ENCODE data around the gene UBE2F.

Gene UBE2F, protein sequence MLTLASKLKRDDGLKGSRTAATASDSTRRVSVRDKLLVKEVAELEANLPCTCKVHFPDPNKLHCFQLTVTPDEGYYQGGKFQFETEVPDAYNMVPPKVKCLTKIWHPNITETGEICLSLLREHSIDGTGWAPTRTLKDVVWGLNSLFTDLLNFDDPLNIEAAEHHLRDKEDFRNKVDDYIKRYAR

DNA sequence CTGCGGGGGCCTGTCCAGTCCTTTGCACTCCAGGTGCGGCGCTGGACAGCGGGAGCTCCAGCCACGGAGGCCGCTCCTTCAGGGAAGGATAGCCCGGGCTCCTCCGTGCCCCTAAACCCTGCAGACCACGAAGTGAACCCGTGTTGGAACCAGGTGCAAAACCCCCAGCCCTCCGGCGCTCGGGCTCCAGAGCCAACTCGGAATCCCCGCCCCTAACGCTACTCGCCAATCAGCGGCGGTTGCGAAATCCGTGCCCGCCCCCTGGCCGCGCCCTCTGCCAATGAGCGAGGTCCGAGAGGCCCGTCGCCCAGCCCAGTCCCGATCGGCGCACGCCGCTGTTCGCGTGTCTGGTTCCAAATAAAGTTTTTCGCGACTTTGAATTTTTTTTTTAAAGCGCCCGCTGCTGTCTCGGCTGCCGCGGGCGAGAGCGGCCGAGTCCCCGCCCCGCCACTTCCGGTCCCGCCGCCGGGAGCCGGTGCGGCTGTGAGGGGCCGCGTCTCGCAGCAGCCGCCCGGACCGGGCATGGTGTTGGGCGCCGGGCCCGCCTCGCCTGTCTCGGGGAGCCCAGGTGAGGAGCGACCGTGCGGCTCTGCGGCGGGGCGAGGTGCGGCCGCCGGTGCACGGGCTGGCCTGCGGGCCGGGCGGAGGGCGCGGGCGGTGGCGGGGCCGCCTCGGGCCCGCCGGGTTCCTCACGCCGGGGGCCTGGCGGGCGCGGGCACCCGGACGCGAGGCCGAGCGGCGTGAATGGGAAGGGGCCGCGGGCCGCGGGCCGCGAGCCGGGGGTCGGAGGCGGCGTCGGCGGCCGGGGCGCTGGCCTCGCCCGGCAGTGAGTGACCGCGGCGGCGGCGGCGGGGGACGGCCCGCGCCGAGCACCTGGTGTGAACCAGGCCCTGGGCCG, at the start of gene UBE2F:
TSS of gene UBE2F (plus strand) at position 450 of the 898 bp plus-strand sequence. CDS start 6,094 bp downstream, outside the sequence.
- peak; percentile 99 for DNase-seq

DNA sequence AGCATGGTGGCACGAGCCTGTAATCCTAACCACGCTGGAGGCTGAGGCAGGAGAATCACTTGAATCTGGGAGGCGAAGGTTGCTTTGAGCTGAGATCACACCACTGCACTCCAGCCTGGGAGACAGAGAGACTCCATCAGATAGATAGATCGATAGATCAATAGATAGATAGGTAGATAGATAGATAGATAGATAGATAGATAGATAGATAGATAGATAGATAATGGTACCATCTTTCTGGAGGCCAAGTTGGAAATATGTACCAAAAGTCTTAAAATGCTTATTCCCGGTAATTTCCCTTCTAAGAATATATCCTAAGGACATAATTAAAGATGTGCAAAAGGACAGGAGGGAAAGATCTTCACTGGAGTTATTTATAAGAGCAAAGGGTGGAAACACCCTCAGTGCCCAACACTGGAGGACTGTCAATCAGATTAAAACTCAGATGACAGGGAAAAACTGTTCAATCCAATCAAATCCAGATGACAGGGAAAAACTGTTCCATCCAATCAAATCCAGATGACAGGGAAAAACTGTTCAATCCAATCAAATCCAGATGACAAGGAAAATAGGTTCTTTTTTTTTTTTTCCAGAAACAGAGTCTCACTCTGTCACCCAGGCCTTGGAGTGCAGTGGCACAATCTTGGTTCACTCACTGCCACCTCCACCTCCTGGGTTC, 49.0 kb upstream of the UBE2F start:
- no peak for DNase-seq

DNA sequence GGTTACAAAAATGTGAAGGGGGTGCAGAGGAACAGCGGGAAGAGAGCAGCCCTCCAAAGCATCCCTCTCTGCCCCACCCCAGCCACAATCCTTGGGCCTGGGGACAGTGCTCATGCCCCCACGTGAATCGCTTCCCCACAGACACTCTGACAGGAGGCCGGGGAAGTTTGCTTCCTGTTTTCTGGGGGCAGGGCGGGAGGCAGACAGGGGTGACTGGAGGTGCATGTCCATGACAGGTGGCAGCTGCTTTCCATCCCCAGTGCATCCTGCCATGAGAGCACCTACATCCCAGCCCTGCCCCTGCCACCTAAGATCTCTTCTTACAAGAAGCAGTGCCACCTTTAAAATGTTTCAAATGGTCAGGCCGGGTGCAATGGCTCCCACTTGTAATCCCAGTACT, 47.2 kb upstream of the UBE2F start:
- no peak for DNase-seq

DNA sequence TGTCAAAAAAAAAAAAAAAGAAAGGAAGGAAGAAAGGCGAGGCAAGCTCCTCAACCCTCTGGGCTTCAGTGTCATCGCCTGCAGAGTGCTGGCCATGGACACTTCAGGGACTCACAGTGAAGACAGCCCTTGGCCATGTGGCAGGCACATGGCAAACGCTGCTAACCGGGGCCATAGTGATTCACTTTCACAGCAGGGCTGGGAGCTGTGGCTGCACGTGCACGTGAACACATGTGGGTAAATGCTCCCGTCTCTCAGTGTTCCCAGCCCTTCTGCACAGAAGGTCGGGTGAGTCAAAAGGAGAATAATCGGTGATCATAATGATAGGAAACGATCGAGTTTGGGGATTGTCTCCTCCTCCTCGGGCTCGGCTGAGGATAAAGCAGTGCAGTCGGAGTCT, 46.1 kb upstream of the UBE2F start:
- DNase-seq, result no peak

DNA sequence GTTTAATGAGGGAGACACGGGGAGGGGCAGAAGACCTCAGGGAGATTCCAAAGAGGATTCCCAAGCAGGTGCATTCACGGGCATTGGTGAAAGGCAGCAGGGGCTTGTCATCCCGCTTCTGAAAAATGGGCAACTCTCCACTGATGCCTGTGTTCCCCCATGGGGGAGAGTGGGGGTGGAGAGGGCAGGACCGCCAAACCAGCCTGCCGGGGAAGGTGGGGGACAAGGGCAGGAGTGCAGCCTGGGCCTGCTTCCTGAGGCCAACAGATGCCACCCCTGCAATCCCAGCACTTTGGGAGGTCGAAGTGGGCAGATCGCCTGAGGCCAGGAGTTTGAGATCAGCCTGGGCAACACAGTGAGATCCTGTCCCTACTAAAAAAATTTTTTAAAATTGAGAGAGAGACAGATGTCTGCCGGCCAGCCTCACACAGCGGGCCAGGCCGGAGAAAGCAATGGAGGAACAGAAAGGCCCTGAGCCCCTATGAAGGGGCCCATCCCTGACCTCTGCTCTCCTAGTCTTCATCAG, 44.8 kb upstream of the UBE2F start:
- DNase-seq, result no peak

DNA sequence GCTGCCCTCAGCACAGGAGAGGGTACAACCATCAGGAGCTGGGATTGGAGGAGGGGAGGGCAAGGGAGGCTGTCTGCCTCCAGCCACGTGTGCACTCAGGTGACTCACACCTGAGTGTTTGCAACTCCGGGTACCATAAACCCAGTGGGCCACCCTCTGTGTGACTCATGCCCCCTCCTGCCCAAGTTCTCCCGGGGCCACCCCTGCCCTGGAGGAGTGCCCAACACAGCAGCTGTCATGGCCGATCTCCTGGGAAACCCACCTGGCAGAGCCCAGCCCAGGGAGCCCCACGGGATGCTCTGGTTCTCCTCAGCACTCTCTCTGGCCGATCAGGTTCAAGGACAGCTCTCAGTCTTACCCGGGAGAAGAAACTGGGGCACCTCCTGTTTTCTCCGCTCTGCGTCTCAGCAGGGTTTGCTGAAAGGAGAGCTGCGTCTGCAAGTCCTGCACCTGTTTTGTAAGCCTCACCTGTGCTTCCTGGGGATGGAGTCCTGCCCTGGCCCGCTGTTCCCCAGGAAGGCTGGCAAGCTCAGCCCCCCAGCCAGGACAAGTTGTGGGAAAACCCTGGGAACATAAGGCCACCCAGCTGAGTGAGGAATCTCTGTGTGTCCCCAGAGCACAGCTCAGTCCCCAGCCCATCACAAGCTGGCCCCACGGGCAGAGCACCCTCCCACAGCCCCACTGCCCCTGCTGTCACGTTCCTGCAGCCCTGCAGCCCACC, 44.0 kb upstream of the UBE2F start:
- DNase-seq, result peak; percentile 39

DNA sequence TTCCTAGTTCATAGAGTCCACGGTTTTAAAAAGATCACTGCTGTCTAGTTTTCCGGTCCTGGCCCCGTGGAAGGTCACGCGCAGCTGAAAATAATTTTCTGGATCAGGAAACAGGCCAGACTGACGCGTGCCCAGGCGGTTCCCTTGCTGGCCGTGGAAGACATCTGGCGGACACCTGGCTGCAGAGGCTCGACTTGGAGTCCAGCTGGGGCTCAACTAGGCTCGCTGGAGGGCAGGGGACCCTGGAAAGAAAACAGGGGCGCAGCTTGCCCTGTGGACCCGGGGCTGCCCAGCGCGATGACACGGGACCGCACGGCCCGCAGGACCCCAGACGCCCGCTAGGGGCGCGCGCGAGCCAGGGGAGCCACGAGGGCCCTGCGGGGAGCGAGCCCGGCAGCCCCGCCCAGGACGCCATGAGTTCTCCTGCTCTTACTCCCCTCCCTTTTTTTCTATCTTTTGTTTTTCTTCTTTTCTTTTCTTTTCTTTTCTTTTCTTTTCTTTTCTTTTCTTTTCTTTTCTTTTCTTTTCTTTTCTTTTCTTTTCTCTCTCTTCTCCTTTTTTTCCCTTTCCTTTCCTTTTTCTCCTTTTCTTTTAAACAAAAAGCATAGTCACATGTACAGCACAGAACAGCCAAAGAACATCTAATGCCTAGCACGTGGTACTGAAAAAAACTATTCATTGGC, 43.2 kb upstream of the UBE2F start:
- DNase-seq, result peak; percentile 90

DNA sequence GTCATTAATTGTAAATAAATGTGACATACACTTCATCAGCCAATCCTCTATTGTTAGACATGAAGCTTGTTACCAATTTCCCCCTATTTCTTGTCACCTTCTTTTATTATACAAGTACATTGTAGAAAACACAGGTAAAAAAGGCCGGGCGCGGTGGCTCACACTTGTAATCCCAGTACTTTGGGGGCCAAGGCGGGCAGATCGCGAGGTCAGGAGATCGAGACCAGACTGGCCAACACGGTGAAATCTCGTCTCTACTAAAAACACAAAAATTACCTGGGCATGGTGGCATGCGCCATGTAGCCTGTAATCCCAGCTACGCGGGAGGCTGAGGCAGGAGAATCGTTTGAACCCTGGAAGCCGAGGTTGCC, 42.7 kb upstream of the UBE2F start:
- no peak for DNase-seq

DNA sequence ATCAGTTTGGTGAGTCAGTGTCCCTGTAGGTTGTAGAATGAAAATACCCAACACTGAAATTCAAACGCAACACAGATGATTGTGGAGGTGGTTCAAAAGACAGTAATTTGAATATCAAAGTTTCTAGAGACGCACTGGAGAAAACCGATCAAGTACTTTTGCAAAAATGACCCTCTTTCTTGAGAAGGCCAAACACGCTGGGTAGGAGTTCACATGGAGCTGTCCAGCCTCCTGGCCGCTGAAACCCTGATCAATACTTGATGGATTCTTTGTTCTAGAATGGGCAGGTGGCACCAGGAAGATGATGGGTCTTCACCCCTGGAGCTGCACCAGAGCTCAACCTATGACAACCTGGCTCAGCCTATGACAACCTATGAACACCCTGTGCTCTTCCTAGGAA, 39.7 kb upstream of the UBE2F start:
- DNase-seq, result no peak

DNA sequence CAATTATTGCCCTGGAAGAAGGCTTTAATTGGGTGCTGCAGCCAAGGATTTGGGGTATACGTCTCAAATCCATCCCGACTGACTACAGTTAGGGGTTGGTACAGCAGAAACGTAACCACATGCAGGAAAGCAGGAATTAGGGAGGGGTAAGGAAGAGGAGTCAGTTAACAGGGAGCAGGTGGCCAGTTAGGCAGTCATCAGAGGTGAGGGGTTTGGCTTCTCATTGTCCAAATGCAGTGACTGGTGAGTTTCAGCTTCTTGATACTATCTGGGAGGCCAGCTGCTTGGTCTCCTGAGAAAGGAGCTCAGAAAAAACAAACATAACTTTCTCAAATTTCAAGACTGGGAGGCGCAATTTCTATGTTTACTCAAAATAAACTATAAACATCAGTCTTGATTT, 38.8 kb upstream of the UBE2F start:
- DNase-seq, result no peak

DNA sequence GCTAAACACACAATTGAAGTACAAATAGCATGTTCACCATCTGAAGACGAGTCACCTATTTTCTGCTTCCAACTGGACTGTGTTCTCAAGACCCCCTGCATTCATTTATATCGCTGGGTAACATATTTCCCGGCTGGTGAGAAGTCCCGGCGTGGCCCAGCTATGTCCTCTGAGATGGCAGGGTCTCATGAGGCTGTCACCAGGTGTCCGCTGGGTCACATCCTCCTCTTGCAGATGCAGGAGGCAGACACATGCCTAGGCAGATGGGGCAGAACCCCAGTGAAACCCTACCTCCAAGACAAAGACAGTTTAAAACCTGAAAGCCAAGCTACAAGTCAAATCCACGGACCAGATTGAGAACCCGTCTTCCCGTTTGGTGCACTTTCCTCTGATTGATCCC, 36.8 kb upstream of the UBE2F start:
- no peak for DNase-seq

DNA sequence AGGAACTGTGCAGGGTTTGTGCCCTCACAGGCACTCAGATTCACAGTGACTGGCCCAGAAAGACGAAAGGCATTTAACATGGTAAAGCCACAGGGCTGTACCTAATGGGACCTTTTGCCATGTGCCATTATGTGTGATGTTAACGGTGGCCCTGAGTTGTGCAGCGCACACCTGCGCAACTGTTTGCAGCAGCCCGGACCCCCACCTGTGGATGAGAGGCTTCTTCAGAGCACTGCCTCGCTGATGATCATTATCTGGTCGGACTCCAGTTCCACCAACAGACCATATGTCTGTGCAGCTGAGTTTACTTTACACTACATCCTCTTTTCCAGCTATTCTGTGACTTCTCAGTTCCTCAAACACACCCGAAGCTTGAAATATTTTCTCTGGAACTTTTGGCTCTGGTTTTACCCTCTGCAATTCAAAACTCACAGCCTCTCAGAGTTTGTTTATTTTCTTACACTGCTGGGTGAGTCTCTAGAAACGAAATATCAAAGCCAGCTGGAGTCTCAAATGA, 35.6 kb upstream of the UBE2F start:
- no peak for DNase-seq

DNA sequence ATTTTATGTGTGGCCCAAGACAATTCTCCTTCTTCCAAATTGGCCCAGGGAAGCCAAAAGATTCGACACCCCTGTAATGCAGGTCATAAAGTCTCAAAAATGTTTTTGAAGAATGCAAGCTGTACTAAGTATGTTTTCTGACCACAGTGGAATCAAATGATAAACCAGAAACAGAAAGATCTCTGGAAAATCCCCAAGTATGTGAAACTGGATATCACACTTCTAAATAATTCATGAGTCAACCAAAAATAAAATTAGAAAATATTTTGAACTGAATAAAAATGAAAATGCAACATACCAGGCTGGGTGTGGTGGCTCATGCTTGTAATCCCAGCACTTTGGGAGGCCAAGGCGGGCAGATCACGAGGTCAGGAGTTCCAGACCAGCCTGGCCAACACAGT, 34.1 kb upstream of the UBE2F start:
- no peak for DNase-seq

DNA sequence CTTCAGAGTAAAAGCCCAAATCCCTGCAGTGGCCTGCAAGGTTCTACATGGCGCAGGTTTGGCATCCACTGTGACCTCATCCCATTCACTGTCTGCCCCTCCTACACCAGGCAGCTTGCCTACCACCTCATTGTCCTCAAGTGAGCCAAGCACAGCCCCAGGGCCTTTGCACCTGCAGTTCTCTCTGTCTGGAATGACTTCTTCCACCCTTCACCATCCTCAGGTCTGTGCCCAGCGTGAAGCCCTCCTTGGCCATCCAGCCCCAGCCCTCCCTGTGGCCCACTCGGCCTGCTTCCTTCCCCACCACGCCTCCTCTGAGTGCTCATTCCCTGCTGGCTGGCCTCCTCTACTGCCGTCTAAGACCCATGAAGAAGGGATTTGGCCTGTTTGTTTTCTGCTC, 32.6 kb upstream of the UBE2F start:
- DNase-seq, result no peak

DNA sequence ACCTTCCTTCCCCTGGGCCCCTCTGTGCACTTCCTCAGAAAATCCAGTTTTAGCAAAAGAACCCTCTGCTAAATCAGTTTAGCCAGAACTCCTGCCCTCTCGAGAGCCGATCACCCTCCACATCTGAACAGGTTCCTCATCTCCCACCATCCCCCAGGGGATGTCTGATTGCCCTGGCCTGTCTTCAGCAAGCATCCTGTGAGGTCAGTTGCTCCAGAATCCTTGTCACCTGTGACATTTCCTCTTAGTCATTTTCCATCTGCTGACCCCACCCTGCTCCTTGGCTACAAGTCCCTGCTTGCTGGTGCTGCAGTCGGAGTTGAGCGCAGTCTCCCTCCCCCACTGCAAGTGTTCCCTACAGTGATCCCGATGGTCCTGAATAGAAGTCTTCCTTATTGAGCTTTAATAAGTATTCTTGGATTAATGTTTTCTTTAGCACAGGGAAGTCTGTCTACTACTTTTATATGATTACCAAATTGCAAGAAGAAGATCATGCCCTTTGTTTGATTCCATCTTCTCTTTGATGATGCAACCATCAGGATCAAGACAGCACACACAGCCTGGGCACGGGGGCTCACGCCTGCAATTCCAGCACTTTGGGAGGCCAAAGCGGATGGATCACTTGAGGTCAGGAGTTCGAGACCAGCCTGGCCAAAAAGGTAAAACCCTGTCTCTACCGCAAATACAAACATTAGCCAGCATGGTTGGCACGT, 30.9 kb upstream of the UBE2F start:
- no peak for DNase-seq

DNA sequence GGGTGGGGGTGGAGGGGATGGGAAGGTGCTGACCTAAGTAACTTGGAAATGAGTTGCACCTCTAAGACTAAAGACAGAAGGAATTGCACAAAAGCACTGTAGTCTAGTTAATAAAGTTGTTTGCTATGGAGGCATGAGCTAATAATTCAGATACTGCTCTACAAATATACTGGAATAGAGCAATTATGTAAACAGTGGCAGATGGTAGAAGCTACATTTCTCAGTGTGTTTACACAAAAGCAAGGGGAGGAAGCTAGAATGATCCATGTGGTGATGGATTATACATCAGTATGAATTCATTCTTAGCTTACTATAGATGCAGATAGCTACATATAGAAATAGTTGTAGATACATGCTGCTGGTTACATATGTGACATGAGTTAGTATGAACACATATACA, 27.6 kb upstream of the UBE2F start:
- DNase-seq, result no peak

DNA sequence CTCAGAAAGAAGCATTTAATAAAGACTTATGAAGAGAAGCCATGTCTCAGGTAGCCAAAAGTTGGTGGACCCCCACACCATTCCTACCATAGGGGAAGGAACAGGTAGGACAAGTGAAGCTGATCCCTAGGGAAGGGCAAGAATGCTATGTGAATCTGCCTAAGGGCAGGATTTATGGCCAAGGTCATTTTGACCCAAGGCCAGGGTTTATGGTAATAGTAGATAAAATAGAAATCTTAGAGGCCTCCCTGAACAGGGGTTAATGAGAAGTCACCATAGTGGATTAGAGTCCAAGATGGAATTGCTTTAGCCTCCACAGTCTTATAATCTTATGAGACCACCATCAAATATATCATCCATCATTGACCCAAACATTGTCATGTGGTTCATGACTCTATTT, 26.0 kb upstream of the UBE2F start:
- DNase-seq, result no peak

DNA sequence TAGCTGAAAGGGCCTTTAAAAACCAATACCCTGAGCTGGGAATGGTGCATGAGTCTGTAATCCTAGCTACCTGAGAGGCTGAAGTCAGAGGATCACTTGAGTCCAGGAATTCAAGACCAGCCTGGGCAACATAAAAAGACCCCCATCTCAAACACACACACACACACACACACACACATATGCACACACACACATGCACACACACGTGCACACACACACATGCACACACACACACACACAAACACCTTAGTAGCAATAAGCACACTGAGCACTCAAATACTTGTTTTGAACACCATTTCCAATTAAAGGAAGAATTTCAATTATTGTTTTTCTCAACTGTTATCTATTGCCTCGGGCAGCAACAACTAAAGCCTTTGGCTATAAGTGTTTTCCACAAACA, 25.6 kb upstream of the UBE2F start:
- no peak for DNase-seq

DNA sequence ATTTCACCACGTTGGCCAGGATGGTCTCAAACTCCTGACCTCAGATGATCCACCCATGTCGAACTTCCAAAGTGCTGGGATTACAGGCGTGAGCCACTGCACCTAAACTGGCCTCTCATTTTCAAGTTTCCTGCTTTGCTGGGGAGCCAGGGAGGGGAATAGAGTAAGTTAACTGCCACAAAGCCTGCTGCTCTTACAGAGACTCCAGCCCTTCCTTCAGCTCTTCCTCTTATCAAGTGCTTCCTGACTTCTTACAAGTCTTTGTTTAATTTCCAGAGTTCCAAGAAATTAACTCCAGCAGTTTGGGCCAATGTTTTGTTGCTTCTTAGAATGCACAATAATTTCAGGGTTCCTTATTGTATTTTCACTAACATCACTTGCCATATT, 24.3 kb upstream of the UBE2F start:
- no peak for DNase-seq

DNA sequence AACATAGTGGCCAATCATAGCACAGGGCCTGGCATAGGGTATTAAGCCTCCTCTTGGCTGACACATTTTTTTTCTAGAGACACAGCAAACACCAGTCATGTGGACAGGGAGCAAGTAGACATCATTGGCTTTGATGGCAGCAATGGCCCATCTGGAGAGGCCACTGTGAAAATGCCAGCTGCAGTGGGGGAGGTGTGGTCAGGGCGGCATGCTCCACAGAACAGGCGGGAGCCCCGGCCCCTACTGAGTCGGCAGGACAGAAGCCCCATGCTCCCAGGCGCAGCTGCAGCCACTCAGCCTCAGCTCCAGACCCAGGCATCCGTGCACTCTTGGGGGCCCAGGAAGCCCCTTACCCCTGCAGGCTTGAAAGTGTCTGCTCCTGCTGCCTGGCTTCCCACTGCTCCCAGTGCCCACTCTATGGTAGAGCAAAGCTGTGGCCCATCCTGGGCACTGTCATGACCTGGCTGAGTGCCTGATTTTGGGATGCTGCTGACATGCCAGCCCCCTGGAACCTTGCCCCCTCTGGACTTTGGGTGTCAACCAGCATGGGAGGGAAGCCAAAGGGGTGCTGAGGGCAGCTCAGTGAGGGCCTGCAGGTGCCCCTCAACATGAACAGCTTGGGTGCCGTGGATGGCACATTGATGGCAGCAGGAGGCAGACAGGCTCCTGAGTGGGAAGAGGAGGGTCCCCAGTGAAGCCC, 23.3 kb upstream of the UBE2F start:
- no peak for DNase-seq

DNA sequence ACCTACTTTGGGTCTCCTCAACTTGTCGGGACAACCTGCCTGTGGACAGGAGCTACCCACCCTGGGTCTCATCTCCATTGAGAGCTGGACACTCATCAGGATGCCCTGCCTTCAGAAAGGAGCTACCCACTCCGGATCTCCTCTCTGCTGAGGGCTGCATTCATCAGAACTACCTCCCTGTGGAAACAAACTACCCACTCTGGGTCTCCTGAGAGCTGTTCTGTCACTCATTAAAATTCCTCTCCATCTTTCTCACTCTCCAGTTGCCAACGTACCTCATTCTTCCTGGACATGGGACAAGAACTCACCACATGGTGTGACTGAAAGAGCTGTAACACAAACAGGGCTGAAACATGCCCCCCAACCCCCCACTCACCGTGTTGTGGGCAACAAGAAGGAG, 22.5 kb upstream of the UBE2F start:
- DNase-seq, result no peak

Measured in stimulated activated CD8-positive, alpha-beta memory T cell treated with anti-CD3 and anti-CD28 coated beads, Interleukin-4, amount 100 ng/mL, for 48 hours (primary cell).